LNCAP (cell line): ENCODE measurements around the gene ZNF419.
A peak's percentile ranks its signal among the peaks of the same experiment; 100 is the strongest.
"Not testable (repeated sequence)": the region's sequence is repeated elsewhere in the genome, so short reads cannot be mapped to it uniquely, and the experiment has no call there.

Experiments used
- CTCF ChIP-seq: fragments of 450-650 bp; IDR thresholded peaks from 2 replicates; pipeline ENCODE4 v1.5.1; 2017; ENCODE audit warnings: mild to moderate bottlenecking

ZNF419 gene

GRCh38 chr19:57487477-57488298 lies at the start of gene ZNF419:
Gene ZNF419, plus strand, starts transcription at chr19:57487750. Its CDS starts 201 bp downstream, at chr19:57487951.
- TF ChIP-seq CTCF, result not testable (repeated sequence)

GRCh38 chr19:57437931-57438330 lies 49.6 kb upstream of the ZNF419 start:
- TF ChIP-seq CTCF, result no peak

- TF ChIP-seq CTCF, result no peak
These were observed 48.6 kb upstream of the ZNF419 start for GRCh38 chr19:57438925-57439324.

- no peak for TF ChIP-seq CTCF
These were observed 45.4 kb upstream of the ZNF419 start for GRCh38 chr19:57441979-57442752.

- TF ChIP-seq CTCF, result no peak
These were observed 44.3 kb upstream of the ZNF419 start for GRCh38 chr19:57443121-57443696.

- no peak for TF ChIP-seq CTCF
These were observed 35.2 kb upstream of the ZNF419 start for GRCh38 chr19:57452307-57452706.

- peak; percentile 43; the same call in 1 of the 2 replicates for TF ChIP-seq CTCF
These were observed 21.7 kb upstream of the ZNF419 start for GRCh38 chr19:57465680-57466381.
